Nephron (organoid): ENCODE results near the gene CNNM3.

ENCODE experiments used
- H3K27ac Mint-ChIP-seq, 3 experiments: 2 replicates each; pipeline ENCODE4 v1.8.0; 2020; ENCODE audit warnings: mixed read lengths in 3 of 3, mild to moderate bottlenecking in 2 of 3, moderate library complexity in 1 of 3
- H3K27me3 Mint-ChIP-seq: 2 replicates; pipeline ENCODE4 v1.8.0; 2021; ENCODE audit warnings: low read depth, mild to moderate bottlenecking, moderate library complexity, mixed read lengths
- H3K36me3 Mint-ChIP-seq: 2 replicates; pipeline ENCODE4 v1.8.0; 2020; ENCODE audit warnings: low read depth, mixed read lengths
- H3K4me1 Mint-ChIP-seq: 2 replicates; pipeline ENCODE4 v1.8.0; 2020; ENCODE audit warnings: mixed read lengths
- H3K4me3 Mint-ChIP-seq, 3 experiments: 2 replicates each; pipeline ENCODE4 v1.8.0; 2020; ENCODE audit warnings: mild to moderate bottlenecking in 3 of 3, mixed read lengths in 3 of 3, moderate library complexity in 2 of 3
- H3K9me3 Mint-ChIP-seq: 2 replicates; pipeline ENCODE4 v1.8.0; 2020; ENCODE audit warnings: mixed read lengths
- CTCF ChIP-seq, 3 experiments: fragments of 200-600 bp; sonication (generic); IDR thresholded peaks; one replicate each; pipeline ENCODE4 v1.5.0; 2021; ENCODE audit warnings: antibody characterized with exemption in 3 of 3; ENCODE audit not compliant: unreplicated experiment in 3 of 3

Gene CNNM3

GRCh38 chr2:96816127-96816835, at the start of gene CNNM3:
Gene CNNM3, plus strand, starts transcription at chr2:96816268. Its CDS starts 10 bp downstream, at chr2:96816278.
- peaks cover 13% of the 10 kb centered on the region for H3K36me3 Mint-ChIP-seq
- H3K4me3 Mint-ChIP-seq: peak within 1 kb of the TSS; percentile 86 to 91 (median 90)
- peaks cover 51% of the 10 kb centered on the region for H3K4me1 Mint-ChIP-seq
- peak; percentile 58 to 75 (median 66) for TF ChIP-seq CTCF (IDR thresholded peaks at IDR 0.05; ENCODE audit: unreplicated experiment in 3 of 3)
- H3K27ac Mint-ChIP-seq: peak within 1 kb of the TSS; percentile 49 to 90 (median 85)
- no peaks in the 10 kb centered on the region for H3K9me3 Mint-ChIP-seq
- H3K27me3 Mint-ChIP-seq: peaks cover 4% of the 10 kb centered on the region

- peaks cover 4% of the 10 kb centered on the region for H3K36me3 Mint-ChIP-seq
- no peaks in the 10 kb centered on the region for H3K9me3 Mint-ChIP-seq
- H3K4me1 Mint-ChIP-seq: peaks cover 49% of the 10 kb centered on the region
- H3K27me3 Mint-ChIP-seq: no peaks in the 10 kb centered on the region
- H3K4me3 Mint-ChIP-seq: no peak overlapping the region
- TF ChIP-seq CTCF (IDR thresholded peaks at IDR 0.05; ENCODE audit: unreplicated experiment in 3 of 3): no peak
- no peak overlapping the region for H3K27ac Mint-ChIP-seq
These were observed 48.8 kb upstream of the CNNM3 start for GRCh38 chr2:96767135-96767871.

- peaks cover 4% of the 10 kb centered on the region for H3K36me3 Mint-ChIP-seq
- no peaks in the 10 kb centered on the region for H3K27me3 Mint-ChIP-seq
- H3K4me3 Mint-ChIP-seq: no peak overlapping the region
- H3K4me1 Mint-ChIP-seq: peaks cover 42% of the 10 kb centered on the region
- H3K27ac Mint-ChIP-seq: peak overlapping the region in 1 of 3 experiments; percentile 23
- H3K9me3 Mint-ChIP-seq: no peaks in the 10 kb centered on the region
- TF ChIP-seq CTCF (IDR thresholded peaks at IDR 0.05; ENCODE audit: unreplicated experiment in 3 of 3): no peak
These were observed 47.9 kb upstream of the CNNM3 start for GRCh38 chr2:96768083-96768561.

- Mint-ChIP-seq H3K4me3 (peak overlapping the region in 1 of 3 experiments; percentile 13), H3K36me3 (peaks cover 4% of the 10 kb centered on the region), H3K27me3 (no peaks in the 10 kb centered on the region), H3K4me1 (peaks cover 27% of the 10 kb centered on the region), H3K27ac (peak overlapping the region in 1 of 3 experiments; percentile 60), H3K9me3 (no peaks in the 10 kb centered on the region)
- TF ChIP-seq CTCF (IDR thresholded peaks at IDR 0.05; ENCODE audit: unreplicated experiment in 3 of 3): no peak
These were observed 46.3 kb upstream of the CNNM3 start for GRCh38 chr2:96769814-96770213.

GRCh38 chr2:96770442-96771202, 45.4 kb upstream of the CNNM3 start:
- Mint-ChIP-seq H3K27ac (no peak overlapping the region), H3K4me1 (peaks cover 27% of the 10 kb centered on the region), H3K9me3 (no peaks in the 10 kb centered on the region), H3K36me3 (peaks cover 4% of the 10 kb centered on the region), H3K27me3 (no peaks in the 10 kb centered on the region), H3K4me3 (no peak overlapping the region)
- no peak for TF ChIP-seq CTCF (IDR thresholded peaks at IDR 0.05; ENCODE audit: unreplicated experiment in 3 of 3)
